H9 (cell line): ENCODE data around the gene TIA1. TPM values are rescaled to one million over a fixed set of nuclear protein-coding genes. Genes with fewer than 3 reads are reported as not detected.
A peak's percentile ranks its signal among the peaks of the same experiment; 100 is the strongest.

Experiments
- DNase-seq: peaks from one replicate; pipeline ENCODE4 v3.0.0-alpha.2; 2017
- H2AFZ ChIP-seq: one replicate; pipeline ENCODE4 v1.6.1; 2013; ENCODE audit warnings: mild to moderate bottlenecking, low read length, control low read depth, moderate library complexity
- H2AK5ac ChIP-seq: 2 replicates; pipeline ENCODE4 v1.6.1; 2013; ENCODE audit warnings: low read length, control low read depth, mixed read lengths; ENCODE audit not compliant: insufficient read length
- H2BK120ac ChIP-seq: one replicate; pipeline ENCODE4 v1.6.1; 2013; ENCODE audit warnings: low read depth, mild to moderate bottlenecking, low read length, control low read depth, inconsistent platforms; ENCODE audit not compliant: poor library complexity, severe bottlenecking
- H2BK12ac ChIP-seq: 2 replicates; pipeline ENCODE4 v1.6.1; 2013; ENCODE audit warnings: low read length, control low read depth, mixed read lengths, low read depth; ENCODE audit not compliant: insufficient read length
- H2BK15ac ChIP-seq: 2 replicates; pipeline ENCODE4 v1.6.1; 2013; ENCODE audit warnings: low read depth, low read length, control low read depth
- H2BK20ac ChIP-seq: one replicate; pipeline ENCODE4 v1.6.1; 2013; ENCODE audit warnings: low read depth, mild to moderate bottlenecking, low read length, control low read depth, inconsistent platforms; ENCODE audit not compliant: poor library complexity, severe bottlenecking
- H2BK5ac ChIP-seq: 2 replicates; pipeline ENCODE4 v1.6.1; 2013; ENCODE audit warnings: low read length, control low read depth, mixed read lengths; ENCODE audit not compliant: insufficient read length
- H3K14ac ChIP-seq: 2 replicates; pipeline ENCODE4 v1.6.1; 2013; ENCODE audit warnings: low read length, control low read depth; ENCODE audit not compliant: insufficient read depth
- H3K18ac ChIP-seq: 2 replicates; pipeline ENCODE4 v1.6.1; 2013; ENCODE audit warnings: low read depth, mild to moderate bottlenecking, mixed read lengths, low read length, control low read depth; ENCODE audit not compliant: insufficient read length
- H3K23ac ChIP-seq: 2 replicates; pipeline ENCODE4 v1.6.1; 2013; ENCODE audit warnings: low read length, control low read depth, mixed read lengths, low read depth; ENCODE audit not compliant: insufficient read length
- H3K23me2 ChIP-seq: 2 replicates; pipeline ENCODE4 v1.6.1; 2013; ENCODE audit warnings: low read depth, mild to moderate bottlenecking, mixed read lengths, low read length, control low read depth; ENCODE audit not compliant: insufficient read length, poor library complexity, severe bottlenecking
- H3K27ac ChIP-seq: 2 replicates; pipeline ENCODE4 v1.5.1; 2013; ENCODE audit warnings: low read length, control low read depth, mixed read lengths, low read depth; ENCODE audit not compliant: insufficient read length
- H3K27me3 ChIP-seq: 2 replicates; pipeline ENCODE4 v1.6.1; 2013; ENCODE audit warnings: low read length, control low read depth, inconsistent platforms; ENCODE audit not compliant: insufficient read depth
- H3K4ac ChIP-seq: 2 replicates; pipeline ENCODE4 v1.6.1; 2013; ENCODE audit warnings: low read depth, mild to moderate bottlenecking, control low read depth, inconsistent platforms, low read length, moderate library complexity
- H3K4me1 ChIP-seq: 2 replicates; pipeline ENCODE4 v1.6.1; 2013; ENCODE audit warnings: low read length, control low read depth, inconsistent platforms; ENCODE audit not compliant: insufficient read depth
- H3K4me2 ChIP-seq: 2 replicates; pipeline ENCODE4 v1.6.1; 2013; ENCODE audit warnings: low read length, control low read depth, mixed read lengths; ENCODE audit not compliant: insufficient read length, insufficient read depth
- H3K56ac ChIP-seq: 2 replicates; pipeline ENCODE4 v1.6.1; 2013; ENCODE audit warnings: low read depth, mild to moderate bottlenecking, mixed read lengths, low read length, control low read depth; ENCODE audit not compliant: insufficient read length
- H3K79me1 ChIP-seq: 2 replicates; pipeline ENCODE4 v1.6.1; 2013; ENCODE audit warnings: low read depth, mild to moderate bottlenecking, moderate library complexity, low read length, control low read depth, inconsistent platforms; ENCODE audit not compliant: insufficient read depth, poor library complexity, severe bottlenecking
- H3K79me2 ChIP-seq: 2 replicates; pipeline ENCODE4 v1.6.1; 2013; ENCODE audit warnings: low read length, control low read depth, inconsistent platforms; ENCODE audit not compliant: insufficient read depth
- H3K9ac ChIP-seq: 2 replicates; pipeline ENCODE4 v1.6.1; 2013; ENCODE audit warnings: low read length, control low read depth, mixed read lengths; ENCODE audit not compliant: insufficient read length; ENCODE audit errors: extremely low read depth
- H3K9me3 ChIP-seq: one replicate; pipeline ENCODE4 v1.6.1; 2013; ENCODE audit warnings: low read depth, low read length, inconsistent platforms; ENCODE audit not compliant: control insufficient read depth
- H3T11ph ChIP-seq: one replicate; pipeline ENCODE4 v1.6.1; 2013; ENCODE audit warnings: mild to moderate bottlenecking, low read length, control low read depth, inconsistent platforms
- H4K20me1 ChIP-seq: one replicate; pipeline ENCODE4 v1.6.1; 2013; ENCODE audit not compliant: control insufficient read depth, insufficient read length, insufficient read depth
- H4K5ac ChIP-seq: 2 replicates; pipeline ENCODE4 v1.6.1; 2013; ENCODE audit warnings: low read depth, mild to moderate bottlenecking, mixed read lengths, low read length, control low read depth; ENCODE audit not compliant: insufficient read length
- H4K8ac ChIP-seq: replicated peaks from 2 replicates; pipeline ENCODE4 v1.6.1; 2013; ENCODE audit warnings: low read length, control low read depth, mixed read lengths, low read depth; ENCODE audit not compliant: insufficient read length
- H4K91ac ChIP-seq: 2 replicates; pipeline ENCODE4 v1.6.1; 2013; ENCODE audit warnings: low read depth, mild to moderate bottlenecking, moderate library complexity, mixed read lengths, low read length, control low read depth; ENCODE audit not compliant: insufficient read length
- H3K27ac Mint-ChIP-seq, 3 experiments: 2 replicates in 2 of 3; 3 replicates in 1 of 3; pipeline ENCODE4 v1.8.0; 2020 to 2021; ENCODE audit warnings: mixed read lengths in 3 of 3, mild to moderate bottlenecking in 1 of 3, moderate library complexity in 1 of 3
- H3K27me3 Mint-ChIP-seq: 2 replicates; pipeline ENCODE4 v1.8.0; 2021; ENCODE audit warnings: low read depth, mild to moderate bottlenecking, moderate library complexity, mixed read lengths
- H3K36me3 Mint-ChIP-seq, 3 experiments: 2 replicates in 2 of 3; 3 replicates in 1 of 3; pipeline ENCODE4 v1.8.0; 2020 to 2021; ENCODE audit warnings: low read depth in 3 of 3, mixed read lengths in 3 of 3; ENCODE audit not compliant: insufficient read depth in 1 of 3
- H3K4me1 Mint-ChIP-seq, 2 experiments: 2 replicates each; pipeline ENCODE4 v1.8.0; 2020; ENCODE audit warnings: mixed read lengths in 2 of 2
- H3K4me3 Mint-ChIP-seq, 2 experiments: 2 replicates in 1 of 2; 3 replicates in 1 of 2; pipeline ENCODE4 v1.8.0; 2020 to 2021; ENCODE audit warnings: mild to moderate bottlenecking in 2 of 2, mixed read lengths in 2 of 2, moderate library complexity in 1 of 2
- H3K9me3 Mint-ChIP-seq, 2 experiments: 2 replicates in 1 of 2; 3 replicates in 1 of 2; pipeline ENCODE4 v1.8.0; 2020; ENCODE audit warnings: mild to moderate bottlenecking in 2 of 2, mixed read lengths in 2 of 2, moderate library complexity in 1 of 2
- CTCF ChIP-seq: fragments of 200-600 bp; sonication (generic); conservative IDR thresholded peaks from 3 replicates; pipeline ENCODE4 v1.8.0; 2021; ENCODE audit warnings: antibody characterized with exemption, mild to moderate bottlenecking
- WGBS: extraction: QIAGEN DNeasy Blood & Tissue Kit; methylation state at CpG from one replicate; pipeline ENCODE4 v1.1.7; 2013; ENCODE audit warnings: missing lambda C conversion rate, low lambda C conversion rate, mixed read lengths; ENCODE audit not compliant: insufficient read length; ENCODE audit errors: extremely low coverage; 5-methylcytosine and 5-hydroxymethylcytosine counted together
- total RNA-seq: library from RNA; stranded (reverse); gene quantifications from 2 replicates; pipeline ENCODE4 v1.2.1, GENCODE V29; 2021

Gene TIA1
- total RNA-seq, 1 experiment from 2014 or later, result 193 TPM

DNA sequence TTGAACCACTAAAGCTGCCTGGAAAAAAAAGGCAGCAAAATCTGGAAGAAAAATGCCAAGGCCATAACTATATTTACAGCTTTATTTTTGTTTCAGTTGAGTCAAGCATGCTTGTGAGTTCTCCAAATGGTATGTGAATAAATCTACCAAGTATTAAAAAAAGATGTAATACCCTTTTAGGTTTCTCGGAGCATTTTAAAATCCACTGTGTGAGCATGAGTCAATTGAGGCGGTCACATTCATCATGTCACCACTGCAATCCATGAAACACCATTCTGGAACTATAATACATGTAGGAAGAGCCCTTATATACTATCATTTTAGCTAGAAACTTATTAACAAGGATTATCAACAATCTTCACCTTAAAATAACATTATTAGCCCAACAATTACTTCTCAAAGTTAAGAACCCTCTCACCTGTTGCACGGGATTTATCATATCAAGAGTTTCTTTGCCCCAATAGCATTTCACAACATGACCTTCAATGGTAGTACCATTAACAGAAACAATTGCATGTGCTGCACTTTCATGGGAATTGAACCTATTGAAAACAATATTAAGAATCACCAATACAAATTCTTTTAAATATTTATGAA lies 33.4 kb downstream of the TIA1 start:
- Histone ChIP-seq H3K23ac (no peak overlapping the region), H2BK120ac (no peak overlapping the region), H3K79me2 (no peaks in the 10 kb centered on the region), H3K23me2 (no peaks in the 10 kb centered on the region), H2BK5ac (no peak overlapping the region), H3K18ac (no peak overlapping the region), H3K9me3 (no peaks in the 10 kb centered on the region), H3K4ac (no peak overlapping the region), H3K27me3 (no peaks in the 10 kb centered on the region), H4K5ac (no peak overlapping the region), H2BK20ac (no peak overlapping the region), H4K8ac (no peak overlapping the region), H4K20me1 (no peaks in the 10 kb centered on the region), H4K91ac (no peak overlapping the region), H2AK5ac (no peak overlapping the region), H3K4me2 (no peak overlapping the region), H3K4me1 (no peaks in the 10 kb centered on the region), H2AFZ (no peak overlapping the region), H3K79me1 (no peaks in the 10 kb centered on the region), H3K9ac (no peak overlapping the region), H3K27ac (no peak overlapping the region), H2BK15ac (no peak overlapping the region), H2BK12ac (no peak overlapping the region), H3T11ph (no peak overlapping the region), H3K56ac (no peak overlapping the region), H3K14ac (no peak overlapping the region)
- no peaks in the 10 kb centered on the region for H3K27me3 Mint-ChIP-seq
- TF ChIP-seq CTCF, result no peak
- H3K27ac Mint-ChIP-seq, result peak overlapping the region in 1 of 3 experiments; percentile 81; a peak in 1 of 7 replicates
- H3K4me1 Mint-ChIP-seq, result no peaks in the 10 kb centered on the region
- no peak overlapping the region for H3K4me3 Mint-ChIP-seq
- H3K36me3 Mint-ChIP-seq, result peaks cover 34 to 80% (median 71%) of the 10 kb centered on the region in 3 experiments
- no peak for DNase-seq
- H3K9me3 Mint-ChIP-seq, result no peaks in the 10 kb centered on the region
- no CpG with 5 or more reads among the region's 3 CpGs for WGBS
